RWPE1 (cell line): ENCODE results near the gene TRRAP.
A peak's percentile ranks its signal among the peaks of the same experiment; 100 is the strongest.

Experiments
- CTCF ChIA-PET: fragments of 350-600 bp; sonication (Branson Sonifier 250); formaldehyde crosslinking; extraction: SDS; loops from one replicate; lab custom pipeline; 2021; lab: Yijun Ruan, JAX
- POLR2A ChIA-PET: fragments of 400-600 bp; formaldehyde crosslinking; extraction: SDS; loops from one replicate; lab custom pipeline; 2020; ENCODE audit warnings: antibody characterized with exemption; ENCODE audit not compliant: low non-redundant PET; lab: Yijun Ruan, JAX
- DNase-seq: peaks from one replicate; pipeline ENCODE4 v3.0.0; 2012; ENCODE audit warnings: low spot score
- H3K27ac ChIP-seq: fragments of 450-650 bp; 2 replicates; pipeline ENCODE4 v1.5.1; 2017
- TF ChIP-seq, protein P1 (sequence below): fragments of 450-650 bp; conservative IDR thresholded peaks from 2 replicates; pipeline ENCODE4 v1.5.1; 2017; ENCODE audit warnings: low read depth, mild to moderate bottlenecking

TRRAP gene

DNA sequence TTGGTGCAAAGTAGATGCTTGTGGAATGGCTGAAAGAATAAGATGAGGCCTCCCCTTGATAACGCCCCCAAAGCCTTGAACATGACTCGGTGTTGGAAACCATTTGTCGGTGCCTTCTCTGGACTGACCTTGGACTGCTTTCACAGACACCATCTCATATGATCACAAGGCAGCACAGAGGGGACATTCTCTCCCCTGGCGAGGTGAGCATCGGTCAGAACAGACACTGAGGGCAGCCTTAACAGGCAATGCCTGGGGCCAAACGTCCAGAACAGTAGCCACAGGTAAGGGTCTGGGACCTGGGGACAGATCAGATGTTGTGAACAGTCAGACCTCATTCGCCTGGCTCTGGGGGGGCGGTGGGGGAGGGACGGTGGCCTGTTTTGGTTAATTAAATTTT lies 2.8 kb upstream of the TRRAP start:
- CTCF ChIA-PET: no interaction called here
- no peak overlapping the region for H3K27ac ChIP-seq
- TF ChIP-seq, protein P1, sequence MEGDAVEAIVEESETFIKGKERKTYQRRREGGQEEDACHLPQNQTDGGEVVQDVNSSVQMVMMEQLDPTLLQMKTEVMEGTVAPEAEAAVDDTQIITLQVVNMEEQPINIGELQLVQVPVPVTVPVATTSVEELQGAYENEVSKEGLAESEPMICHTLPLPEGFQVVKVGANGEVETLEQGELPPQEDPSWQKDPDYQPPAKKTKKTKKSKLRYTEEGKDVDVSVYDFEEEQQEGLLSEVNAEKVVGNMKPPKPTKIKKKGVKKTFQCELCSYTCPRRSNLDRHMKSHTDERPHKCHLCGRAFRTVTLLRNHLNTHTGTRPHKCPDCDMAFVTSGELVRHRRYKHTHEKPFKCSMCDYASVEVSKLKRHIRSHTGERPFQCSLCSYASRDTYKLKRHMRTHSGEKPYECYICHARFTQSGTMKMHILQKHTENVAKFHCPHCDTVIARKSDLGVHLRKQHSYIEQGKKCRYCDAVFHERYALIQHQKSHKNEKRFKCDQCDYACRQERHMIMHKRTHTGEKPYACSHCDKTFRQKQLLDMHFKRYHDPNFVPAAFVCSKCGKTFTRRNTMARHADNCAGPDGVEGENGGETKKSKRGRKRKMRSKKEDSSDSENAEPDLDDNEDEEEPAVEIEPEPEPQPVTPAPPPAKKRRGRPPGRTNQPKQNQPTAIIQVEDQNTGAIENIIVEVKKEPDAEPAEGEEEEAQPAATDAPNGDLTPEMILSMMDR: no peak
- POLR2A ChIA-PET: no interaction called here
- DNase-seq: no peak

DNA sequence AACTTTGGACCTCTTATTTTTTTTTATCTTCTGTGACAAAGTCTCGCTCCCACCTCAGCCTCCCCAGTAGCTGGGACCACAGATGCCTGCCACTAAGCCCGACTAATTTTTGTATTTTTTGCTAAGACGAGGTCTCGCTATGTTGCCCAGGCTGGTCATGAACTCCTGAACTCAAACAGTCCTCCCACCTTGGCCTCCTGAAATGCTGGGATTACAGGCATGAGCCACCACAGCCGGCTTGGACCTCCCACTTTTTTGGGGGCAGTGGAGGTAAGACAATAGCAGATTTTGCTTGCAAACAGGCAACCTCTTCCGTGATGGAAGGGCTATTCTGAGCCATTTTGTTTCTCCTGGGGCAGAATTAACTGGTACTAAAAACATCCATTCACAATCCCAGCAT lies 1.2 kb upstream of the TRRAP start:
- DNase-seq: no peak
- TF ChIP-seq, protein P1: no peak
- CTCF ChIA-PET: interaction anchor here (0.6 kb wide), 2 partner anchors 22 to 45 kb away, joined by 4 read pairs; no protein-coding TSS in a partner anchor
- POLR2A ChIA-PET: interaction anchor here (0.6 kb wide), 1 partner anchor 14 kb away, joined by 4 read pairs; no protein-coding TSS in a partner anchor
- H3K27ac ChIP-seq: no peak overlapping the region

DNA sequence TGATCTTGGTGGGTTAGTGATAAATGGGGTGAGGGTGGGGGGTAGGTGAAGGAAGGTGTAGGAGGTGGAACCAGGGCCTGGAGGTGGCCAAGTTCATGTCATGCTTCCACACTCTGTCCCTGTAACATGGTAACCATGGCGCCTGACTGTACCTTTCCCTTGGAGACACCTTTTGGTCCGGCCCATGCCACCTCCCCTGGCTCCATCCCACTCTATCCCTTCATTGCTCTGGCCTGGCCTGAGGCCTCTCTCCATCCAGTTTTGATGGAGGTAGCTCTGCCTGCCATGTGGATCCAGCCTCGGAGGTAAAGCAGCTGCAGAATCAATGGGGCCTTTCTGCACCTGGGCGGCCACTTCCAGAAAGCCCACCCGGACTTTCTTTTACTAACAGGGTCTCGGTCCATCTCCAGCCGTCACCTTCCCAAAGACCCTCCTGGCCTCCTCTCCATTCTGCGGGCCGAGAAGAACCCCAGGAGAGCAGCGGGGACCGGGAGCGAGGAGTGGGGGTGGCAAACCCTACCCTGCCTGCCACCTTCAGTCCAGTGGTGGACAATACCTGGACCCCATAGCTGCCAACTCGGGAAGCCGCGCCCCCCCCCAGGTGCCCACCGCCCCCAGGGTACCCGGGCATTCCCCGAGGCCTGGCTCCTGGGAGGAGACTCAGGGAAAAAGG lies 504 bp upstream of the TRRAP start:
- TF ChIP-seq, protein P1: no peak
- DNase-seq: no peak
- CTCF ChIA-PET: interaction anchor here (0.5 to 0.7 kb wide), 4 partner anchors 8 to 269 kb away, joined by 3 to 4 read pairs (median 3); no protein-coding TSS in a partner anchor
- POLR2A ChIA-PET: no interaction called here
- H3K27ac ChIP-seq: peak overlapping the region; percentile 82

DNA sequence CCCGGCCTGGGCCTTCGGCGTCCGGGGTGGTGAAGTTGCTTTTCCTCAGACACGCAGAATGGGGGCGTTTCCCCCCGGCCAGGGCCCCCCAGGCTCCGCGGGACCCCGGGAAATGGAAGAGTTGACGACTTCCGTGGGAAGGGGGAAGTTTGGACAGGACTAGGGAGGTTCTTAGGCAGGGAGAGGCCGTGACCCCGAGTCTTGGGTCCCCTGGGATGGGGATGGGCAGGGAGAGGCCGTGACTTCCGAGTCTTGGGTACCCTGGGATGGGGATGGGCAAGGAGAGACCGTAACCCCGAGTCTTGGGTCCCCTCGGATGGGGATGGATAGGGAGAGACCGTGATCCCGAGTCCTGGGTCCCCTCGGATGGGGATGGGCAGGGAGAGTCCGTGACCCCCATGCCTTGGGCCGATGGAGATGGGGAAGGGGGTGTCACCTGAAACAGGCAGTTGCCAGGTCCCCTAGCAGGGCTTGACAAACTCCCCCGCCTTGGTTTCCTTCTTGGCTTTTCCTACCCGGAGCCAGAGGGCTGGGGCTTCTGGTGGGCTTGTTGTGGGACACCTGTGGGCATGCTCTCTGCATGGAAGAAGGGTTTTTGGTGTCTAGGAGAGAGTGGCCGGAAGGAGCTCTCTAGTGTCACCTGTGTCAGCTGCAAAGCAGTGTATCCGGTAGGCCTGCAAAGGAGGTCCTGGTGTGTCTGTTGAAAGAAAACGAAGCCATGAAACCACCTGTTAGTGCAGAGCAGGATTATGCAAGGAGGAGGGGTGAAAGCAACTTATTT lies 1.1 kb downstream of the TRRAP start:
- H3K27ac ChIP-seq: peak overlapping the region; percentile 82
- ChIA-PET CTCF (interaction anchor here (0.6 to 1.1 kb wide), 7 partner anchors 7 to 756 kb away, joined by 3 to 5 read pairs (median 3); no protein-coding TSS in a partner anchor), POLR2A (no interaction called here)
- TF ChIP-seq, protein P1: peak; percentile 65
- DNase-seq: no peak

DNA sequence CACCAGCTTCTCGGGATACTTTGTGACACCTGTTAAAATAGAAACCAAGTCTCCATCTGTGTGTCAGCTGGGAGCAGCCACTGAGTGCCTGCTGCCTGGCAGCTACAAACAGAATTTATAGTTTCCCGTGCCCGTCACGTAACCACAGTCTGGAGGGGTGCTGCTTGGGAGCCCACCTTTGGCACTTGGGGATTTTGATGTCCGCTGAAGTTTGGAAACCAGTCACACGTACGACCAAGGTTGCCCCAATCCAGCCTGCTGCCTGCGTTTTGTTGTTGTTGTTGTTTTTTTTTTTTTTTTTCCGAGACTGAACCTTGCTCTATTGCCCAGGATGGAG lies 1.6 kb downstream of the TRRAP start:
- H3K27ac ChIP-seq: peak overlapping the region; percentile 82
- TF ChIP-seq, protein P1: no peak
- CTCF ChIA-PET: interaction anchor here (0.6 to 0.8 kb wide), 4 partner anchors 23 to 757 kb away, joined by 3 to 4 read pairs (median 3); no protein-coding TSS in a partner anchor
- DNase-seq: no peak
- POLR2A ChIA-PET: no interaction called here

DNA sequence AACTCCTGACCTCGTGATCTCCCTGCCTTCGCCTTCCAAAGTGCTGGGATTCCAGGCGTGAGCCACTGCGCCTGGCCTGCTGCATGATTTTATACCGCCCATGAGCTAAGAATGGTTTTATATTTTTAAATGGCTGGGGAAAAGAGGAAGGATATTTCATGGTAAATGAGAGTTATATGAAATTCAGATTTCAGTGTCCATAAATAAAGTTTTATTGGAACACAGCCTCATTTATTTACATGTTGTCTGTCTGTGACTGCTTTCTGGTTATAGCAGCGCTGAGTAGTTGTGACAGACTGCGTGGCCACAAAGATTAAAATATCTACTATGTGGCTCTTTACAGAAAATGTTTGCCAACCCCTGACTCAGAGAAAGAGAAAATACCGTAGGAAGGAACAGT lies 2.2 kb downstream of the TRRAP start:
- ChIA-PET POLR2A (no interaction called here), CTCF (no interaction called here)
- TF ChIP-seq, protein P1: no peak
- DNase-seq: no peak
- peak overlapping the region; percentile 82; the same call in 1 of the 2 replicates for H3K27ac ChIP-seq
